HG02870 (cell line): ENCODE data around the gene SLC38A5.
"Not testable (repeated sequence)": the region's sequence is repeated elsewhere in the genome, so short reads cannot be mapped to it uniquely, and the experiment has no call there.

ENCODE experiments used
- ATAC-seq: cut with Tn5 transposase; IDR thresholded peaks from one replicate; pipeline ENCODE4 v1.9.1; 2021; ENCODE audit warnings: mild to moderate bottlenecking, moderate library complexity; ENCODE audit not compliant: unreplicated experiment

Gene SLC38A5

DNA sequence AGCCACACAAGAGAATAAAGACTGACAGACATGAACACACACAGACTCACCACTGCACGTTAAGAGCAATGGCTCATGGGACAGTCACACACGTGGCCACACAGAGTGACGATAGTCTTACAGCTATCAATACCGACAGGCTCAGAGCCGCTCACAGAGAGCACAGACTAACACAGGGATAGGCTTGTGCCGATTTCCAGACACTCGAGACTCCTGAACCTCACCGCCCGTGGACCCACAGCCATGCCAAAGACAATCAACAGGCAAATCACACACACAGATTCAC lies 716 bp upstream of the SLC38A5 start:
- no peak for ATAC-seq

DNA sequence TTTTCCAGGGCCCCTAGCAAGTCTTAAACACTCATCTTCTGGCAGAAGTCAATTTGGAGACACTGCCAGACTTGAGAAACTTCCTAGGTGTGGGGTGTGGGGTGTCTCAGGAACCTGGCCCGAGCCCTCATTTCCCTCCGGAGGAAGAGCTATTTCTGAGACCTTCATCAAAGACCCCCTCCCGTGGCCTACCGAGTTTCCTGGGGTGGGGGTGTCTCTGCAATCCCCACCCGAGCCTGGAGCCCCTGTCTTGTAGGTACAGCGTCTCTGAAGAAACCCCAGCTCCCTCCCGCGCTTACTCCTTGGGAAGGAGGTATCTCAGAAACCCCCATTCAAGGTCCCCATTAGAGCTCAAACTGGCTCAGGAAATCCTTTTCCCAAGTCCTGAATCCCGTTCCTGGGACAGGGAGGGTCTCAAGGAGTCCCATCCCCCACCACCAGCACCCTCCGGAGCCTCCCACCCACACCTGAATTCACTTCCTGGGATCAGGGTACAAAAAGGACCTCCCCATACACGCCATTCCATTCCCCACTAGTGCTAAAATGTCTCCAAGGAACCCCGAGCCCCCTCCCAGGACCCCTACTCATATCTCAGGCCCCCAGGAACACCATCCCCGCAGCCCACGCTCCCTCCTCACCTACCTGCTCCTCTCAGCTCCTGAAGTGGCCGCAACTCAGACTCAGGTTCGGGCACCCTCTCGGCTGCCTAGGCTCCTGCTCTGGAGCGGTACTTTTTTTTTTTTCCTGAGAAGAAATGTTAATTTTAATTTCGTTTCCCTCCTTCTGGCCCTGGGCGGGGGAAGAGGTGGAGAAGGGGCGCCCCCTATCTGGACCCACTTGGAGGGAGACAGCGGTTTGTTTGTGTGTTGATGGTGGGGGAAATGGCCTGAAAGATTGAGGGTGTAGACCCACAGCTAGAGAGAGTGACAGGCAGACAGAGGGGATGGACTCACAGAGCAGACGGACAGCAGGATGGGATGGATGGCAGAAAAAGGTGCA lies 1.1 kb downstream of the SLC38A5 start:
- no peak for ATAC-seq

DNA sequence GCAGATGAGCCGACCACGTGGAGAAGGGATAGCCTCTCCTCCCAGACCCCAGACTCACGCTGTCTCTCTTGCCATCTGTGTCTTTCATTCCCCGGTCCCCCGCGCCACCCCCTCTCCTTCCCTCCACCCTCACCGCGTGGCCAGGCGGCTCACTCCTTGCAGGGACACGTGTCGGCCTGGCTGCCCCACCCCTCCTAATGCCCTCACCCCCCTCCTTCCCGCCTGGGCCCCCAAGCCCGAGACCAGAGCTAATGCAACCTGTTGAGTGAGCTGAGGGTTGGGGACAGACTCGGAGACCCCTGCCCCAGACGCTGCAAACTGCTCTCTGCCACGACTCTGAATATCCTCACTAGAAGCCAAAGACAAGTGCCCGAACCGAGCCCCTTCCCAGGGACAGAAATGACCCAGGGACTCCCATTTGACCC lies 1.8 kb downstream of the SLC38A5 start:
- no peak for ATAC-seq

DNA sequence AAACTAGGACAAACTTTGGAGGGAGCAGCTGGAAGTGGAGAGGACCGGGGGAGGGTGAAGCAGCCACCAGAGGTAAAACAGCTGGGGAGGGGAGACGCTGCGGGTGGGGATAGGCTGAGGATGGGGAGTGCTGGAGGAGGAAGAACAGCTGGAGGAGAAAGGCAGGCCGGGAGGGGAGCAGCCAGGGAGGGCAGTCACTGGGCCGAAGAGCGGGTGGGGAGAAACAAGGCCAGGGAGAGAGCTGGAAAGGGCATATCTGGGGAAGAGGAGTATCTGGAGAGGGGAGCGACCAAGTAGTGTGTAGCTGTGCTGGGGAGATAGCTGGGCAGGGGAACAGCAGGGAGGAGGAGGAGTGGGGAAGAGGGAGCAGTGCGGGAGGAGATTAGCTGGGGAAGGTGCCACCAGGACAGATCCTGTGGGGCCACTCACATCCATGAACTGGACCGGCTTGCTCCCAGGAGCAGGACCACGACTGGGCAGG lies 2.7 kb downstream of the SLC38A5 start:
- no peak for ATAC-seq

DNA sequence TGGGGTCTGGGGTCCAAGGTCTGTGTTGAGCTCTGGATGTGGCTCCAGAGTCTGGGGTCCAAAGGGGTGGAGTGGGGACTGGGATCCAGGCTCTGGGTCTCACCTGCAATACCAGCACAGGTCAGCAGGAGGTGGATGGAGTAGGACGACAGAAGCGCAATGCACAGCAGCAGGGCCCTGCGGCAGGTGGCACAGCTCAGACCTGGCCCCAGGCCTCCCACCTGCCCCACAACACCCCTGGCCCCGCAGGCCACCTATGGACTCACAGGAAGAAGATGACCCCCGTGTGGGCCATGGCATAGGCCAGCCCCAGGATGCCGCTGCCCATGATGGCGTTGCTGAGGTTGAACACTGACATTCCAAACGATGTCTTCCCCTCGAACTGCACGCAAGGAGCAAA lies 3.4 kb downstream of the SLC38A5 start:
- no peak for ATAC-seq

DNA sequence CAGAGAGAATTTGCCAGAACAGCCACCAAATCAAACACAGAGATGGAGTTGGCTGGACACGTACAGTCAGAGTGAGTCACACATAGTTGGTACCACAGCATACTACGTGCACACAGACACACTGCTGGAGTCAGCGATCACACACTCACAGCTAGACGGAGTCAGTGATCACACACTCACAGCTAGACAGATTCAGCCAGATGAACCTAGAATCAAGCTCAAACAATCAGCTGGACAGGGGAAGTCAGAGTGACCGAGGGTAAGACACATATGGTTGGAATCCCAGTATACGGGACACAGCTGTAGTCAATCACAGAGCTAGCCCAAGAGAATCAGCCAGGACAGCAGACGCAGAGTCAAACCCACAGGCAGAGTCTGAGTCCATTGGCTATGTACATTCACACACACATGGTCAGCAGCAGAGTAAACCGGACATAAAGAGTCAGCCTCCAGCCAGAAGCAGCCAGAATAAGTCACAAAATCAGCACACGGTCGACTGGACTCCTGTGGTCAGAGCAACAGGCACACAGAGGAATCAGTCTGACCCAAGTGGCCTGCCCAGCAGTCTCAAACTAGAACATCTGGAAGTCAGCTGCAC lies 4.6 kb downstream of the SLC38A5 start:
- no peak for ATAC-seq

DNA sequence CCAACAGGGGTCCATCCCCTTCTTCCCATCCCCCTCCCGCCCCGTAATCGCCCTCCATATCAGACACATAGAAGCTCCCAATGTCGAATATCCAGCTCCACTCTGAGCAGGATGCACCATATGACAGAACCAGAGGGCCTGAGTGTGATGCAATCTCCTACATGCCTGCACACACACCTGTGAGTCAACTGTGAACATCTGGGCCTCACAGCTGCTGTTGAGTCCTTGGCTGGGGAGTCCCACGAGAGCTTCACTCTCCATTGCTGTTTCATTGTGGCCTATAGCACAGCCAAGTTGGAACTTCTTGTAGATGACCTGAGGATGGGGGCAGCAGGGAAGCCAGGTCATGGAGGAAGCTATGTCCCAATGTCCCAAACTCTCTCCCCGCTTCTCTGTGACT lies 8.2 kb downstream of the SLC38A5 start:
- no peak for ATAC-seq

DNA sequence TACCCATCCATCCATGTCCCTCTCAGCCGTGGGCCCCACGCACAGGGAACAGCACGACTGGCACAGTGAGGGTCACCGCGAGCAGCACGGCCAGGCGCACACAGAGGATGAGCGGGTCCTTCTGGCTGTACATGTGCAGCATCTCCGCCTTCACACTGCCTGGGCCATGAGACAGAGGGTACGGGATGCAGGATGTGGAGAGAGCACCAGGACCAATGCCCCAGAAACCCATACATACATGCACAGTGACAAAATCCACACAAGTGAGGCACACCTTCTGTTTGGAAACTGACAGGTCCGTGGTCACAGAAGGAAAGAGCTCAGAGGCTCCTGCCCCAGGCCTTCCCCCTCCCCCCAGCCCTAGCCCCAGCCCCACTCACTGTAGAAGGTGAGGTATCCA lies 9.5 kb downstream of the SLC38A5 start:
- no peak for ATAC-seq

DNA sequence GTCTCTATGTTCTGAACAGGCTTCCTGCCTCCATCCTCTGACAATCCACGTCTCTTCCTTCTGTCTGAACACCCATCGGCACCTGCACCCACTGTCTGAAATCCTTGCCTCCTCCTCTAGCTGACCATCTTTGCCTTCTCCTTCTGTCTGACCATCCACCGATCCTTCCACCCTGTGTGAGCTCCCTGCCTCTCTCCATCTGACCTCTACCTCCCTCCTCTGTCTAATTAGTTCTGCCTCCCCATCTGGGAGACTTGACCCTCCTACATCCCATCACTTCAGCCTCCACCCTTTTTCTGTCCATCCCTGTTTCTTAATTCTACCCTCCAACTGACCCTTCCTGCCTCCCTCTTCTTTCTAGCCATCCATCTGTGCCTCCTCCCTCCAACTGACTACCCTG lies 10.0 kb downstream of the SLC38A5 start:
- no peak for ATAC-seq

DNA sequence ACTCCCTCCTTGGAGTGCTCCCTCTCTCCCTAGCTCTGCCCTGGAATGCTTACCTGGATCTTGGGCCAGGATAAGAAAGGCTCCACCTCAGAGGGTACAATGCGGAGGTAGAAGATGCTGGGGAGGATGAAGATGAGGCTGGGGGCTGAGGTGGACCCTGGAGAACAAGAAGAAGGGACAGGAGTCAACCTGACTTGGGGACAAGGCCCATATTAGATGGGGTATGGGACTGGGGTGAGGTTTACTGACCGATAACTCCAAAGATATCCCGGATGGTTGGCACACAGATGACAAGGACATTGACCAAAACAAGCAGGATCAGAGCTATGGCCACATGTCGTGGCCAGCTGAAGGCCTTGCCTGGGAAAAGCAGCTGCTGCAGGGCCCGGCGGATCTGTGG lies 10.6 kb downstream of the SLC38A5 start:
- ATAC-seq, result no peak

DNA sequence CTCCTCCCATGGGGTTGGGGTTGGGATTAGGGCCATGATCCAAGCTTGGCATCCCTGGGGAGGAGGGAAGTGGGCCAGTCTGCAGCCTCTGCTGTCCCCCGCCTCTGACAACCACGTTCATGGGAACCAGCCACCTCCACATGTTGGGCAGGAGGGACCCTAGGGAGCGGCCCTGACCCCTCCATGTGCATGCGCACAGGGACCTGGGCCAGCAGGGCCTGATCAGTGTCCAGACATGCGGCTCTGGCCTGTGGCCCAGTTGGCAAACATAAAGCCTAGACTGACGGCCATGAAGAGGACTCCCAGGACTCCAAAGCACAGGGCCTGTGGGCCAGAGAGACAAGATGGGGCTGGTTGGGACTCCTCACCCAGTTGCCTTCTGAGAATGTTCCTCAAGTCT lies 11.3 kb downstream of the SLC38A5 start:
- ATAC-seq, result no peak

DNA sequence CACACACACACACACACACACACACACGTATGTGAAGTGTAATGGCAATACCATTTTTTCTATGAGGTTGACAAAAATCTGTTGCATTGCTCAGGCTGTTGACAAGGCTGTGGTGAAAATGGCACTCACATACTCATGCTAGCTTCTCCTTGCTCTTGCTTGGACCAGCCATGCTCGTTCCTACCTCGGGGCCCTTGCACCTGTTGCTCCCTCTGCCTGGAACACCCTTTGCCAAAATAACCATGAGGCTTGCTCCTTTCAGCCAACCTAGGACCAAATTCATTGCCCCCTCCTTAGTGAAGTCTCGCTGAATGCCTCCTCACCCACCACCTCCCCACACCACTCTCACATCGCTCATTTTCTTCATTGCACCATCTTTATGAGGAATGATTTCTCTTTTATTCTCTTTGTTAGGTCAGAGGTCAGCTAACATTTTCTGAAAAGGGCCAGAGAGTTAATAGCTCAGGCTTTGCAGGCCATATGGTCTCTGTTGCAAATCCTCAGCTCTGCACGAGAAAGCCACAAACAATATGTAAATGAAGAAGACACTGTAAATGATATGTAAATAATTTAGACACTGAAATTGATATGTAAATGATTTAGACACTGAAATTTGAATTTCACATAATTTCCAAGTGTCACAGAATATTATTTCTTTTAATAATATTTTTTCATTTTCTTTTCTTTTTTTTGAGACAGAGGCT lies 13.3 kb downstream of the SLC38A5 start:
- no peak for ATAC-seq

DNA sequence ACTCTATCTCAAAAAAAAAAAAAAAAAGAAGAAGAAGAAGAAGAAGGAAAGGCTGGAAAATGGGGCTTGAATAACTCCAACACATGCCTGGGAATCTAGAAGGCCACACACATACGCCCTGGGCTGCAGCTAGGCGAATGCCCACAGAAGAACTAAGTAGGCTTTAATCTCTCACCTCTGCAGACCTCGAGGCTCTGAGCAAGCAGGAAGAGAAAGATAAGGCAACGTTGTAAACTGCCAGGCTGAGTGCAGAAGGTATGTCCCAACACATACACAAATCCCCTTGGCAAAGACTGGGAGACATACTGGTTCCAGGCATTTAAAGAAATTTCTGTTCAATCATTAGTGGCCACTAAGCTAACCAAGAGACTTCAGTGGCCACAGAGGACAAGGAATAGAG lies 18.4 kb downstream of the SLC38A5 start:
- no peak for ATAC-seq

DNA sequence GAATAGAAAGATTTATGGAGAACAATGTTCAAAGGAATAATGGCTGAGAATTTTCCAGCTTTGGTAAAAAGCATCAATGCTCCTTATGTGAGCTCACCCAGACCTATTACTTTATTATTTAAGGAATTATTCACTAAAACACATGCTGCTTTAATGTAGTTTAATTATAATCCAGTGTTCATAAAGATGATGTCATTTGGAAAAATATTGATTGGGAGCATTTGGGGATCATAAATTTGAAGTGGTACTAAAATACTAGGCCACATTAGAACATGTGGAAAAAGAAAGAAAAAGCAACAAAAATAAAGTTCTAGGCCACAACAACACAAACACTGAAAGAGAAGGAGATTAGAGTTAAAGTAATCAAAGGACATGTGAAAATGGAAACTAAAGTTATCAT lies 20.0 kb downstream of the SLC38A5 start:
- no peak for ATAC-seq

DNA sequence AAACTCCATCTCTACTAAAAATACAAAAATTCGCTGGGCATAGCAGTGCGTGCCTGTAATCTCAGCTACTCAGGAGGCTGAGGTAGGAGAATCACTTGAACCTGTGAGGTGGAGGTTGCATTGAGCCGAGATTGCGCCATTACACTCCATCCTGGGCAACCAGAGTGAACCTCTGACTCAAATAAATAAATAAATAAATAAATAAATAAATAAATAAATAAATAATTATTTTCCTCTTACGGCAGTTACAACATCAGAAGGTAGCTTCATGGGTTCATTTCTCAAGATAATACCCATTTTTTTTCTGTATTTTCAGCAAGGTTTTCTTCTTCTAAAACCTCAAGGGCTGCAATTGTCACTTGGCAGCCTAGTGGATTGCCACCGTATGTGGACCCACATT lies 22.9 kb downstream of the SLC38A5 start:
- not testable (repeated sequence) for ATAC-seq

DNA sequence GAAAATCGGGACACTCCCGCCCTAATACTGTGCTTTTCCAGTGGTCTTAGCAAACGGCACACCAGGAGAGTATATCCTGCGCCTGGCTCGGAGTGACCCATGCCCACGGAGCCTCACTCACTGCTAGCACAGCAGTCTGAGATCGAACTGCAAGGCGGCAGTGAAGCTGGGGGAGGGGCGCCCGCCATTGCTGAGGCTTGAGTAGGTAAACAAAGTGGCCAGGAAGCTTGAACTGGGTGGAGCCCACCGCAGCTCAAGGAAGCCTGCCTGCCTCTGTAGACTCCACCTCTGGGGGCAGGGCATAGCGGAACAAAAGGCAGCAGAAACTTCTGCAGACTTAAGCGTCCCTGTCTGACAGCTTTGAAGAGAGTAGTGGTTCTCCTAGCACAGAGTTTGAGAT lies 36.3 kb downstream of the SLC38A5 start:
- ATAC-seq, result not testable (repeated sequence)

DNA sequence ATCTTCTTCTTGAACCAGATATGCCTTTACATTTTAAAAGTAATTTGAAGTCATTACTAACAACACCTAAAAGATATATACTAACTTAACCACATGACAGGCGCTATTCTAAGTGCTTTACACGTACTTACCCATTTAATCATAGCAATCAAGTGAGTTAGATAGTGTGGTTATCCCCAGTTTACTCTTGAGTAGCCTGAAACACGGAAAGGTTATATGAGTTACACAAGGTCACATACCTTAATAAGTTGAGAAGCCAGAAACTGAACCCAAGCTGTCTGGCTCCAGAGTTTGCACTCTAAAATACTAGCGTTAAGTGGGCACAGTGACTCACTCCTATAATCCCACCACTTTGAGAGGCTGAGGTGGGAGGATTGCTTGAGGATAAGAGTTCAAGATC lies 39.9 kb downstream of the SLC38A5 start:
- not testable (repeated sequence) for ATAC-seq

DNA sequence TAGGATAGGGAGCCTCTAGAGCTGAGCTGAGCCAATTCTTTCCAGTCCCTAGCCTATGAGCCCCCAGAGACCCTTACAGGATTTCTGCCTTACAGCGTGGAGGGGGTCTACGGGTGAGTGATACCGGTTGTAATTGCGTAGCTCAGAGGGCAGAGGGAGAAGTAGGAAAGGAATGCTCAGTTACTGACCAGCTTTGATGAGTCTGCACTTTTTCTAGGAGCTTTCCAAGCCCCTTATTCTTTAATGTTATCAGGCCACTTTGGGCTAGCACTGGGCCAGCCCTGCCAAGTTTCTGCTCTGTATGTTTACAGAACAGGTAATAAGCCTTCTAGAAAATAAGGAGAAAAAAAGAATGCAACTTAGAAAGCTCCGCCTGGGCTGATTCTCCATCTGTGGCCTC lies 40.5 kb downstream of the SLC38A5 start:
- ATAC-seq, result not testable (repeated sequence)

DNA sequence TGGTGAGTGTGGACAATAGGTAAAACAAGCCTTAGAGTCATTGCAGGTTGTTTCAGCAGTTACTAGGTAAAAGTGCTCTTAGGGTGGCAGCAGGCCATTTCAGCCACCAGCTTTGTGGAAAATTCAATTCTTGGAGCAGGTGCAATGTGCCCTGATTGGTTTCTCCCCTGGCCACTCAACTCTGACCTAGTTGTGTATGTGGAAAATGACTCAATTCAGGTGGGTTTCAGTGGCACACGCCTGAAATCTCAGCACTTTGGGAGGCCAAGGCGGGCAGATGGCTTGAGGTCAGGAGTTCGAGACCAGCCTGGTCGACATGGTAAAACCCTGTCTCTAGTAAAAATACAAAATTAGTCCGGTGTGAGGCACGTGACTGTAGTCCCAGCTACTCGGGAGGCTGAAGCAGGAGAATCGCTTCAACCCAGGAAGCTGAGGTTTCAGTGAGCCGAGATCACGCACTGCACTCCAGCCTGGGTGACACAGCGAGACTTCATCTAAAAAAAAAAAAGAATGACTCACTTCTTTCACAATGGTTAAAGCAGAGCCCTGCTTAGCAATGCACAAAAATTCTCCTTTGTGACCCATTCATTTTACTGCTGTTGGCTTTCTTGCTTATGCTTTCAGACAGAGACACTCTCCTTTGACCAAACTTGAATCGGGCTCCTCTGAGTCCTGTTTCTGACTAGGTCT lies 42.9 kb downstream of the SLC38A5 start:
- ATAC-seq, result peak; percentile 55

DNA sequence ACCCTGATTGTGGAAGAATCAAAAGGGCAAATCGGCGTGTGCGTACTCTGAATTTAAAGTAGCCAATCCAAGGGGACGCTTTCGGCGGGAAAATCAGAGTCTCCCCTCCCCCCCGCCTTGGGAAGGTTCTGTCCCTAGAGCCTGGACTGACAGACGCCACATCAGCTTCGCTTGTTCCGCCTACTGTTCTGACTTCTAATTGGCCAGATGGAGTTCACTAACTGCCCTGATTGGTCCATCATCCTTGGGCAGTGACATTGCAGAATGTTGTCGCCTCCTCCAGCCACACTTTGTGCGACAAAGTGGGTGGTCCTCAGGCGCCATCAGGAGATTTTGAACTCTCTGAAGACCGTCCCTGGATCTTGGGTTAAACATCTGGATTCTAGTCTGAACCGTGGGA lies 58.2 kb downstream of the SLC38A5 start, which contains the start of gene SSX4B:
Gene SSX4B (minus strand): TSS at position 101 of the 400 bp plus-strand sequence. CDS start 588 bp downstream, outside the sequence.
- ATAC-seq, result not testable (repeated sequence)
